ENCODE results near the gene DENND1B. TPM values are rescaled to one million over a fixed set of nuclear protein-coding genes. Genes with fewer than 3 reads are reported as not detected.

DENND1B gene
- total and polyA plus RNA-seq, 4 donors, result 1.7 to 13.7 (median 7.9) TPM

GRCh38 chr1:197732187-197732586 lies 43.1 kb downstream of the DENND1B start:
- WGBS, result 96% methylated on average over 2 of the region's 2 CpGs
- no peak for DNase-seq (ENCODE audit: low spot score)
- H3K9ac ChIP-seq (ENCODE audit: low read depth in 1 of 2, low read length in 2 of 2), result no peak overlapping the region
- no peaks in the 10 kb centered on the region for H3K27me3 ChIP-seq (ENCODE audit: control insufficient read depth in 4 of 4, insufficient read depth in 4 of 4, low read length in 3 of 4)
- no peaks in the 10 kb centered on the region for H3K9me3 ChIP-seq (ENCODE audit: control insufficient read depth in 4 of 4, low read length in 3 of 4)
- H3K27ac ChIP-seq (ENCODE audit: low read depth in 1 of 2, low read length in 2 of 2), result no peak overlapping the region
- no peak overlapping the region for H3K4me3 ChIP-seq (ENCODE audit: low read depth in 1 of 3, low read length in 3 of 3)
- no peaks in the 10 kb centered on the region for H3K36me3 ChIP-seq (ENCODE audit: control insufficient read depth in 4 of 4, insufficient read depth in 3 of 4, low read depth in 1 of 4, low read length in 3 of 4)
- TF ChIP-seq, protein P1, sequence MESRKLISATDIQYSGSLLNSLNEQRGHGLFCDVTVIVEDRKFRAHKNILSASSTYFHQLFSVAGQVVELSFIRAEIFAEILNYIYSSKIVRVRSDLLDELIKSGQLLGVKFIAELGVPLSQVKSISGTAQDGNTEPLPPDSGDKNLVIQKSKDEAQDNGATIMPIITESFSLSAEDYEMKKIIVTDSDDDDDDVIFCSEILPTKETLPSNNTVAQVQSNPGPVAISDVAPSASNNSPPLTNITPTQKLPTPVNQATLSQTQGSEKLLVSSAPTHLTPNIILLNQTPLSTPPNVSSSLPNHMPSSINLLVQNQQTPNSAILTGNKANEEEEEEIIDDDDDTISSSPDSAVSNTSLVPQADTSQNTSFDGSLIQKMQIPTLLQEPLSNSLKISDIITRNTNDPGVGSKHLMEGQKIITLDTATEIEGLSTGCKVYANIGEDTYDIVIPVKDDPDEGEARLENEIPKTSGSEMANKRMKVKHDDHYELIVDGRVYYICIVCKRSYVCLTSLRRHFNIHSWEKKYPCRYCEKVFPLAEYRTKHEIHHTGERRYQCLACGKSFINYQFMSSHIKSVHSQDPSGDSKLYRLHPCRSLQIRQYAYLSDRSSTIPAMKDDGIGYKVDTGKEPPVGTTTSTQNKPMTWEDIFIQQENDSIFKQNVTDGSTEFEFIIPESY (IDR thresholded peaks at IDR 0.05), result no peak
- TF ChIP-seq ATF3 (IDR thresholded peaks at IDR 0.05) (no peak), HNF4G (IDR thresholded peaks at IDR 0.05) (no peak), SP1 (IDR thresholded peaks at IDR 0.05) (no peak), NR2F2 (IDR thresholded peaks at IDR 0.05) (no peak), JUND (IDR thresholded peaks at IDR 0.05) (no peak), FOXA1 (IDR thresholded peaks at IDR 0.05) (no peak), RXRA (IDR thresholded peaks at IDR 0.05) (no peak), GABPA (IDR thresholded peaks at IDR 0.05 in 1 of 2, conservative IDR thresholded peaks at IDR 0.05 in 1 of 2) (no peak), FOXA2 (IDR thresholded peaks at IDR 0.05) (no peak), HNF4A (conservative IDR thresholded peaks at IDR 0.05) (no peak)
- TF ChIP-seq, protein P2, sequence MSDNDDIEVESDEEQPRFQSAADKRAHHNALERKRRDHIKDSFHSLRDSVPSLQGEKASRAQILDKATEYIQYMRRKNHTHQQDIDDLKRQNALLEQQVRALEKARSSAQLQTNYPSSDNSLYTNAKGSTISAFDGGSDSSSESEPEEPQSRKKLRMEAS (IDR thresholded peaks at IDR 0.05), result no peak
- TF ChIP-seq, protein P3, sequence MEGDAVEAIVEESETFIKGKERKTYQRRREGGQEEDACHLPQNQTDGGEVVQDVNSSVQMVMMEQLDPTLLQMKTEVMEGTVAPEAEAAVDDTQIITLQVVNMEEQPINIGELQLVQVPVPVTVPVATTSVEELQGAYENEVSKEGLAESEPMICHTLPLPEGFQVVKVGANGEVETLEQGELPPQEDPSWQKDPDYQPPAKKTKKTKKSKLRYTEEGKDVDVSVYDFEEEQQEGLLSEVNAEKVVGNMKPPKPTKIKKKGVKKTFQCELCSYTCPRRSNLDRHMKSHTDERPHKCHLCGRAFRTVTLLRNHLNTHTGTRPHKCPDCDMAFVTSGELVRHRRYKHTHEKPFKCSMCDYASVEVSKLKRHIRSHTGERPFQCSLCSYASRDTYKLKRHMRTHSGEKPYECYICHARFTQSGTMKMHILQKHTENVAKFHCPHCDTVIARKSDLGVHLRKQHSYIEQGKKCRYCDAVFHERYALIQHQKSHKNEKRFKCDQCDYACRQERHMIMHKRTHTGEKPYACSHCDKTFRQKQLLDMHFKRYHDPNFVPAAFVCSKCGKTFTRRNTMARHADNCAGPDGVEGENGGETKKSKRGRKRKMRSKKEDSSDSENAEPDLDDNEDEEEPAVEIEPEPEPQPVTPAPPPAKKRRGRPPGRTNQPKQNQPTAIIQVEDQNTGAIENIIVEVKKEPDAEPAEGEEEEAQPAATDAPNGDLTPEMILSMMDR (IDR thresholded peaks at IDR 0.05; ENCODE audit: low read depth, low read length, missing input control), result no peak
- TF ChIP-seq, protein P4, sequence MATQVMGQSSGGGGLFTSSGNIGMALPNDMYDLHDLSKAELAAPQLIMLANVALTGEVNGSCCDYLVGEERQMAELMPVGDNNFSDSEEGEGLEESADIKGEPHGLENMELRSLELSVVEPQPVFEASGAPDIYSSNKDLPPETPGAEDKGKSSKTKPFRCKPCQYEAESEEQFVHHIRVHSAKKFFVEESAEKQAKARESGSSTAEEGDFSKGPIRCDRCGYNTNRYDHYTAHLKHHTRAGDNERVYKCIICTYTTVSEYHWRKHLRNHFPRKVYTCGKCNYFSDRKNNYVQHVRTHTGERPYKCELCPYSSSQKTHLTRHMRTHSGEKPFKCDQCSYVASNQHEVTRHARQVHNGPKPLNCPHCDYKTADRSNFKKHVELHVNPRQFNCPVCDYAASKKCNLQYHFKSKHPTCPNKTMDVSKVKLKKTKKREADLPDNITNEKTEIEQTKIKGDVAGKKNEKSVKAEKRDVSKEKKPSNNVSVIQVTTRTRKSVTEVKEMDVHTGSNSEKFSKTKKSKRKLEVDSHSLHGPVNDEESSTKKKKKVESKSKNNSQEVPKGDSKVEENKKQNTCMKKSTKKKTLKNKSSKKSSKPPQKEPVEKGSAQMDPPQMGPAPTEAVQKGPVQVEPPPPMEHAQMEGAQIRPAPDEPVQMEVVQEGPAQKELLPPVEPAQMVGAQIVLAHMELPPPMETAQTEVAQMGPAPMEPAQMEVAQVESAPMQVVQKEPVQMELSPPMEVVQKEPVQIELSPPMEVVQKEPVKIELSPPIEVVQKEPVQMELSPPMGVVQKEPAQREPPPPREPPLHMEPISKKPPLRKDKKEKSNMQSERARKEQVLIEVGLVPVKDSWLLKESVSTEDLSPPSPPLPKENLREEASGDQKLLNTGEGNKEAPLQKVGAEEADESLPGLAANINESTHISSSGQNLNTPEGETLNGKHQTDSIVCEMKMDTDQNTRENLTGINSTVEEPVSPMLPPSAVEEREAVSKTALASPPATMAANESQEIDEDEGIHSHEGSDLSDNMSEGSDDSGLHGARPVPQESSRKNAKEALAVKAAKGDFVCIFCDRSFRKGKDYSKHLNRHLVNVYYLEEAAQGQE (IDR thresholded peaks at IDR 0.05), result no peak
- H3K4me1 ChIP-seq (ENCODE audit: control insufficient read depth in 4 of 4, insufficient read depth in 4 of 4, low read length in 3 of 4), result no peaks in the 10 kb centered on the region

DNA sequence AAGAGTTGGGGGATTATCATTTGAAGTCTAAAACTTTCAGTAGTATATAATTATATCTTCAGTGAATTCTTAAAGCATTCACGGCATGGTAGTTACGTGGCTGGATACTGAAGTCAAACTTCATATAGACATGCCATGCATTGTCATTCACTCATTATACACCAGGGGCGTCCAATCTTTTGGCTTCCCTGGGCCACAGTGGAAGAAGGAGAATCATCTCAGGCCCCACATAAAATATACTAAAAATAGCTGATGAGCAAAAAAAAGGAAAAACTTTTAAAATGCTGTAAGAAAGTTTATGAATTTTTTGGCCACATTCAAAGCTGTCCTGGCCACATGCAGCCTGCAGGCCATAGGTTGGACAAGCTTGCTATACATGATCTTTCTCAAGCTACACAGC lies 43.8 kb downstream of the DENND1B start:
- Histone ChIP-seq H3K4me3 (ENCODE audit: low read depth in 1 of 3, low read length in 3 of 3) (no peak overlapping the region), H3K4me1 (ENCODE audit: control insufficient read depth in 4 of 4, insufficient read depth in 4 of 4, low read length in 3 of 4) (no peaks in the 10 kb centered on the region), H3K36me3 (ENCODE audit: control insufficient read depth in 4 of 4, insufficient read depth in 3 of 4, low read depth in 1 of 4, low read length in 3 of 4) (no peaks in the 10 kb centered on the region), H3K27ac (ENCODE audit: low read depth in 1 of 2, low read length in 2 of 2) (no peak overlapping the region), H3K9ac (ENCODE audit: low read depth in 1 of 2, low read length in 2 of 2) (no peak overlapping the region), H3K27me3 (ENCODE audit: control insufficient read depth in 4 of 4, insufficient read depth in 4 of 4, low read length in 3 of 4) (no peaks in the 10 kb centered on the region), H3K9me3 (ENCODE audit: control insufficient read depth in 4 of 4, low read length in 3 of 4) (peaks cover 0 to 1% (median 0%) of the 10 kb centered on the region in 4 donors)
- 97% methylated on average over 3 of the region's 3 CpGs for WGBS
- no peak for DNase-seq (ENCODE audit: low spot score)
- TF ChIP-seq, protein P3 (IDR thresholded peaks at IDR 0.05; ENCODE audit: low read depth, low read length, missing input control), result no peak
- TF ChIP-seq HNF4G (IDR thresholded peaks at IDR 0.05), result no peak
- TF ChIP-seq ATF3 (IDR thresholded peaks at IDR 0.05), result no peak
- TF ChIP-seq RAD21 (IDR thresholded peaks at IDR 0.05), result no peak
- no peak for TF ChIP-seq HNF4A (conservative IDR thresholded peaks at IDR 0.05)
- TF ChIP-seq, protein P4 (IDR thresholded peaks at IDR 0.05), result no peak
- no peak for TF ChIP-seq RXRA (IDR thresholded peaks at IDR 0.05)
- TF ChIP-seq TAF1 (conservative IDR thresholded peaks at IDR 0.05), result no peak

All from liver (tissue), 9 donors.